H1 (cell line): Measurements from ENCODE around the gene CIB2. TPM values are rescaled to one million over a fixed set of nuclear protein-coding genes. Genes with fewer than 3 reads are reported as not detected.

Experiments
- SIN3A ChIP-seq, 2 experiments: IDR thresholded peaks in 1 of 2; conservative IDR thresholded peaks in 1 of 2; 2 replicates each; pipeline ENCODE4 v1.6.1; 2011 to 2012; ENCODE audit warnings: low read length in 2 of 2, improper control_type of control experiment in 1 of 2, low read depth in 1 of 2, mild to moderate bottlenecking in 1 of 2
- polyA plus RNA-seq, 7 experiments: library from polyadenylated mRNA; depleted of rRNA in 3 of 7; stranded (reverse) in 5 of 7; unstranded in 2 of 7; fragments of >200 nt in 5 of 7; fragments of 200-250 nt in 2 of 7; gene quantifications; 1 replicate in 5 of 7; 2 replicates in 1 of 7; 4 replicates in 1 of 7; pipeline versions ENCODE4 v1.2.1 to v1.2.3, GENCODE V29; 2011 to 2013; ENCODE audit warnings: missing spikeins in 2 of 7, mixed read lengths in 2 of 7
- total RNA-seq: library from RNA; stranded (reverse); fragmentation: NEBNext Ultra II Directional; extraction: Animal tissue kit (Norgen Biotek cat#: 25700); gene quantifications from 2 replicates; pipeline ENCODE4 v1.2.1, GENCODE V29; 2021

Gene CIB2
- total and polyA plus RNA-seq, 2 of the 8 experiments (the other 6 are each of a cell fraction or from before 2014, with no cell fraction given): 41.5 to 45.8 TPM

DNA sequence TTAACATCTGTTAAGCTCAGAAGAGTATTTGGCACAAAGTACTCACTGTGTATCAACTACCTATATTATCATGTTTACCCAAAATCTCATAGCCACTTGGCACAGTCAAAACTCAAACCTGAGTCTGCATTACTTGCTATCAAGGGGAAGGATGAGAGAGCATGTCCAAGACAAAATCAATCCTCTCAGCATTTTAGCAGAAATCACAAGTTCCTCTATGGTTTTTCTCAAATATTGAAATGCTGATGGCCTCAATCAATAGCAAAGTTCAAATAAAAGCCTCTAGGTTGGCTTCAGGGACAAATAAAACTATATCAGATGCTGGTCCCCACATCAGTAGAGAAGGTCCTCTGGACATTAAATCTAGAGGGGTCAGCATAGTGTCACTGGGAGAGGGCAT is 68.0 kb downstream of the CIB2 start (continued):
- no peak for TF ChIP-seq SIN3A (conservative IDR thresholded peaks at IDR 0.05 in 1 of 2, IDR thresholded peaks at IDR 0.05 in 1 of 2; ENCODE audit: low read depth in 1 of 2, low read length in 2 of 2)
